HG02678 (cell line): ENCODE results near the gene SH2D6.

Experiments used
- ATAC-seq: cut with Tn5 transposase; IDR thresholded peaks from one replicate; pipeline ENCODE4 v1.9.1; 2021; ENCODE audit warnings: mild to moderate bottlenecking, moderate library complexity; ENCODE audit not compliant: unreplicated experiment

Gene SH2D6

GRCh38 chr2:85421260-85422071 lies 3.0 kb downstream of the SH2D6 start:
- ATAC-seq = no peak

DNA sequence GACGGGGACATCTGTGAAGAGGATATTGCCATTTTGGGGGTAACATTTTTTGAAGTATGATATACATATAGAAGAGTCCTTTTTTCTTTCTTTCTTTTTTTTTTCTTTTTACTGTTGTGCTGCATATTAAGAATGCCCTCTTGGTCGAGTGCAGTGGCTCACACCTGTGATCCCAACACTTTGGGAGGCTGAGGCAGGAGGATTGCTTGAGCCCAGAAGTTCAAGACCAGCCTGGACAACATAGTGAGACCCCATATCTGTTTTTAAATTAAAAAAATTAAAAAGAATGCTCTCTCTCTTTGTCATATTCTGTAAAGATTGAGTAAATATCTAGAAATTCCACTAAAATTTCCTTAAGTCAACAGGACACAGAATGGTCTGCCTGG lies 3.6 kb downstream of the SH2D6 start:
- no peak for ATAC-seq

GRCh38 chr2:85423525-85423924 lies 5.0 kb downstream of the SH2D6 start:
- ATAC-seq = no peak

DNA sequence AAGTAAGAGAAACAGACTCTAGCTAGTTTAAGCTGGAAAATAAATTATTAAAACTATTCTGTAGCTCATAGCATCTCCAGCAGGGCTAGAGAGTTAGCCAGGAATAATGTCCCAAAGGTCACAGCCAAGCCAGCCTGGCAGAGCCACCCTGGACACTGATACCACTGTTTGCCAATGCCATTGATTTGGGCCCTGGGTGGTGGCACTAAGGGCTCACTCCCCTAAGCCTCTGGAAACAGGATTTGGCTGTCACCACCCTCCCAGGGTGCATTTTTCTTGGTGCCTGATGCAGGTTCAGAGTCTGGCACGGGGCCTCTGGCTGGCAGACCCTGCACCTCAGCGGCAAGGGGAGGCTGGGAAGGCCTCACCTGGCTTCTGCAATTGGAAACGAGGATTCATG lies 7.1 kb downstream of the SH2D6 start:
- no peak for ATAC-seq

DNA sequence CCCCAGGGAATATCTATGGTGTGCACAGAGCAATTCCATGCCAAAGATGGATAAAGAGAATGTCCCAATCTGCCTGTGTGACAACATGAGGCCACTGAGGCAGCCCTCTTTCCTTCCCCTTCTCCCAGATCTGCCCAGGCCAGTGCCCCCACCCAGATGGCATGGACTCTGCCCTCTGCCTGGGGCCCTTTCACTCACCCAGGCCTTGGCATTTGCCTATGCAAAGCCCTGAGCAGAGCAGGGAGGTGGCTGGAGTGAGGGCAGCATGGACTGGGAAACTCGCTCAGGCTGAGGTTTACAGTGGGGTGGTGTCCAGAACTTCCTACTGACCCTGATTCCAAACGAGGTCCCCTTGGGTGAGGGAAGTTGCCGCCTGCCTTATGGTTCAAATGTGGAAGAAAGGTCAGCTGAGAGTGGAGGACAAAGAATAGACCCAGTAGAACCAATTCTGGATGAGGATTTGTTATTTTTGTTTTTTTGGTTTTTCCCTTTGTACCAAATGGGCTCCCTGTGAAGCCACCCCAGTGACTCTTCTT lies 8.9 kb downstream of the SH2D6 start:
- no peak for ATAC-seq

- no peak for ATAC-seq
Observed at GRCh38 chr2:85428343-85428881, 9.9 kb downstream of the SH2D6 start.

- ATAC-seq = no peak
Observed at GRCh38 chr2:85429213-85429923, 10.9 kb downstream of the SH2D6 start.

GRCh38 chr2:85429924-85430289 lies 11.4 kb downstream of the SH2D6 start:
- no peak for ATAC-seq

GRCh38 chr2:85430752-85431569 lies 12.4 kb downstream of the SH2D6 start:
- no peak for ATAC-seq

DNA sequence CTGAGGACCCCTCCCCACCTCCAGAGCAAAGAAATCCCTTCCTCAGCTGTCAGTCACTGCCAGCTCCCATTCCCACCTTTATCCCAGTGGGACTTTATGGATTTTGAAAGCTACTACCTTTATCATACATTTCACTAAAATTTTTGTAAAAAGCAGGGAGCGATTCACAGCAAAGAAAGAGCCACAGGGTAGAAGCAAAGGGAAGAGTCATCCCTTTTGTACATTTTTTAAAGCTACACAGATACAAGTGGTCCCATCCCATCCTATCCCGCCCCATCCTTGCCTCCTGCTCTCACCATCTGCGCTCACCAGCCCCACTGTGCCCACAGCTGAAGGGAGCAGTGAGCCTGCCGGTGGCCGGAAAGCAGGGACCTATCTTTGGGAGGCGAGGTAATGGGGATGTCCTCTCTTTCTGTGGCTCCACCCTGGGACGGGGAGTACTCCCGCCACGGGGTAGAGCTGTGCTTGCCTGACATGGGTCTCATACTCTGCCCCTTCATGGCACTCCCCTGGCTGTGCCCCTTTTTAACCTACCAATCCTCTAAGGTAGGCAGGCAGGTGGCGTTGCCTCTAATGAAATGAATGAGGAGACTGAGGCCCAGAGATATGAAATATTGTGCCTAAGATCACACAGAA lies 13.2 kb downstream of the SH2D6 start:
- ATAC-seq = no peak

DNA sequence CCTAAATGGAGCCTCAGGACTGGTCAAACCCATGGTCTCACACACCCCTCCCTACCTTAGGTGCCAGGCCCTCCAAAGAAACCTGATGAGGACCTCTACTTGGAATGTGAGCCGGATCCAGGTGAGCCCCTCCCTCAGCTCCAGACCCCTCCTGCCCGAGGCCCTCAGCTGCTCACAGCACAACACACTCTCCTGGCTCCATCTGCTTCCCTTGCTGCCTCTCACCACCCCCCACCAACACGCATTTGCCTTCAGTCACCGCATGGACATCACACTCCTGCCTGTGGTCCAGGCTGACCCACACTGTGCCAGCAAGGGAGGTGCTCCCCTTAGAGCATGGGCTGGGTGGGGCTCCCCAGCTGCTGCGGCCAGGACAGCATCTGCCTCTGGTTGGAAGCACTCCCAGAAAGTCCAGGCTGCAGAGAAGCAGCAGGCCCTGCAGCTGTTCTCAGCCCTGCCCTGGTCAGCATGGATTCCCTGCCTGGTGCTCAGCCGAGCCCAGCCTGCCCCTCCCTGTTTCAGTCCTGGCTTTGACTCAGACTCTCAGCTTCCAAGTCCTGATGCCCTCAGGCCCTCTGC lies 15.1 kb downstream of the SH2D6 start:
- ATAC-seq = no peak

GRCh38 chr2:85434696-85435095 lies 16.2 kb downstream of the SH2D6 start:
- no peak for ATAC-seq

DNA sequence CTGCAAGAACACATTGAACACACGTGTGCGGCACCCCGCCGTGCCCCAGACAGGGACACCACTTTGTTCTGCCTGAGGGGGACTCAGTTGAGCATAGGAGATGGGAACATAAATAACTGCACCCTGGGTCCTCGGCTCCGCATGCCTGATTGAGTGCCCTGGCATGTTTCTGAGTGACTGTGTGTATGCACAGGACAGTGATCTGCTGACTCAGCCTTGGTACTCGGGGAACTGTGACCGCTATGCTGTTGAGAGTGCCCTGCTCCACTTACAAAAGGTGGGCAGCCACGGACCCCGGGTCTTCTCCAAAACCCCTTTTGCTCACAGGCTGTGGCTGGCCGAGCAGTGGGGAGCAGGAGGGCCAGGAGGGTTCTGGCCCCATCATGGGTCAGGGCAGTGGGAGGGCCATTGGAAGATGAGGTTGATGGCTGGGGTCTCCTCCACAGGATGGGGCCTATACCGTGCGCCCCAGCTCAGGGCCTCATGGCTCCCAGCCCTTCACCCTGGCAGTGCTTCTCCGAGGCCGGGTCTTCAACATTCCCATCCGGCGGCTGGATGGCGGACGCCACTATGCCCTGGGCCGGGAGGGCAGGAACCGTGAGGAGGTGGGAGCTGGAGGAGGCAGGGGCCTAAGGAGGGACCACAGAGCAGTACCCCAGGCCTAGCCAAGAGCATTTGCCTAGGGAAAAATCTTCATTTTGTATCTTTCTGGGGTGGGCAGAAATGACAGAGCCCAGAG lies 16.9 kb downstream of the SH2D6 start:
- no peak for ATAC-seq

GRCh38 chr2:85435981-85436835 lies 17.7 kb downstream of the SH2D6 start:
- ATAC-seq = no peak

DNA sequence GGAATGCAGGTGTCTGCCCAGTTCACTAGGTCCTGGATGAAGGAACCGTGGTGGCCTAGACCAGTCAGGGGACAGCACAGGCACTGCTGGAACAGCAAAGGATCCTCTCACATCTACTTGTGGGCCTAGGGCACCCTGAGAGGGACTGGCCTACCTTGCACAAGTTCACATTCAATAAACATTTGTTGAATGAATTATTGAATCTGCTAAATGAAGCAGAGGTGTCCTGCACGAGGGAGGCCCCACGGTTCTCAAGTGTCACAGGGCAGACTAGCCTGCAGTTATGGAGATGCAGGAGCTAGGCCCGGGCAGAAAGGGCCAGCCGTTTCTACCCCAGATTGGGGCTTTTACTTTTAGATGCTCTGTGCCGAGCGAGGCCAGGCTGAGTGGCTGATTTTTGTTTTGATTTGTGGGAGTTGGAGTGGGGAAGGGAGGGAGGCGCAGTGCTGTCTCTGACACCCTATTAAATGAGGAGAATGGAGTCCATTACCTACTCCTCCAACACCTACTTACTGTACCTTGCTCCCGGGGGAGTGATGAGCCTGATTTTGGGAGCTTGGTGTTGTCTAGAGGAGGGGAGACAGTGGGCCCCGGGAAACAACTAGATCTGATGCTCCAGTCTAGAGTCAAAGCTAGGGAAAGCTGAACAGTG lies 18.4 kb downstream of the SH2D6 start:
- ATAC-seq = no peak

DNA sequence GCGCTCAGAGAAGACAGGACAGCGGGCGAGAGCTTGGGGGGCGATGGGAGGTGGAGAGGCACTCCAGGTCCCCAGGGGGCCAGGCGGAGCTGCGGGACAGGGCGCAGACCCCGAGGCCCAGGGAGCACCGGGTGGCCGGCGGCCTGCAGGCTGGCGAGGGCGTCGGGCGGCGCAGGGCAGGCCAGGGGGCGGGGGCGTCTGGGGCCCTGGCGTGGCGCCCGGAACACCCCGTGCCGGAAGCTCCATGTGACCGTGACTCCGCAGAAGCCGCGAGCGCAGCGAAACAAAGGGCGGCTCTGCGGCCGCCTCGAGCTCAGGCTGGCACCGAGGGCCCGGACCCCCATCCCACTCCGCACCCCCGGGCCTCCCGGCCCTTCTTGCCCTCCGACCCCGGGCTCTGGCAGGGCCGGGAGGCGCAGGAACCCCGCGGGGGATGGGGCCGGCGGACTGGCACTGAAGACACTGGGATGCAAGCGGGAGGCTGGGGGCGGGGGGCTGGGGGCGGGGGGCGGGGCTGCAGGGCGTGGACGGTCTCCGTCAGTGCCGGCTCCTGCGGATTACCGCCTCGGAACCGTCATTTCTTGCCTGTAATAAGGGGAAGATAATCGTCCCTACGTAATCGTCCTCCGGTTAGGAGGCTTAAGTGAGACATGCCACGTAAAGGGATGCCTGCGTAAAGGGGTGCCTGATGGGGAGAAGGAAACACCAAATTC lies 19.1 kb downstream of the SH2D6 start:
- peak; percentile 91 for ATAC-seq

GRCh38 chr2:85438201-85439024 lies 19.9 kb downstream of the SH2D6 start:
- ATAC-seq = peak; percentile 4
